Lower lobe of right lung (tissue), 2 donors: ENCODE results near the gene HMGB1. TPM values are rescaled to one million over a fixed set of nuclear protein-coding genes. Genes with fewer than 3 reads are reported as not detected.

ENCODE experiments used
- ATAC-seq, 2 donors: fragments of 200-7000 bp; cut with Tn5 transposase; one replicate each; pipeline ENCODE4 v1.9.1; 2020 to 2022; ENCODE audit warnings: mild to moderate bottlenecking in 2 of 2, moderate library complexity in 2 of 2
- DNase-seq: peaks from one replicate; pipeline ENCODE4 v3.0.0-alpha.2; 2020
- H3K27ac ChIP-seq: fragments of 200-600 bp; one replicate; pipeline ENCODE4 v1.8.0; 2022
- H3K27me3 ChIP-seq: fragments of 200-600 bp; one replicate; pipeline ENCODE4 v1.8.0; 2022; ENCODE audit warnings: low read depth
- H3K36me3 ChIP-seq: fragments of 200-600 bp; one replicate; pipeline ENCODE4 v1.8.0; 2022; ENCODE audit warnings: mild to moderate bottlenecking
- H3K4me1 ChIP-seq: fragments of 200-600 bp; one replicate; pipeline ENCODE4 v1.8.0; 2022
- H3K4me3 ChIP-seq: fragments of 200-600 bp; one replicate; pipeline ENCODE4 v1.8.0; 2022; ENCODE audit warnings: mild to moderate bottlenecking
- H3K9me3 ChIP-seq: fragments of 200-600 bp; one replicate; pipeline ENCODE4 v1.8.0; 2022
- CTCF ChIP-seq: fragments of 200-600 bp; IDR thresholded peaks from one replicate; pipeline ENCODE4 v1.8.0; 2022; ENCODE audit warnings: antibody characterized with exemption, mild to moderate bottlenecking
- intact Hi-C: fragments of 100-400 bp; cut with DNase I; formaldehyde crosslinking; loops from one replicate; pipeline ENCODE4 v1.11.0; 2022
- total RNA-seq: library from RNA; stranded (reverse); fragmentation: NEBNext Ultra II Directional; extraction: Animal tissue kit (Norgen Biotek cat#: 25700); gene quantifications from one replicate; pipeline ENCODE4 v1.2.1, GENCODE V29; 2021
- donor health status: DM: no; HTN: yes; CAD: no; lungs with severe emphysema.

Gene HMGB1
- total RNA-seq, 1 donor from 2014 or later = 221 TPM

- ATAC-seq (no peak), DNase-seq (no peak)
- Histone ChIP-seq H3K27ac (no peak overlapping the region), H3K9me3 (no peaks in the 10 kb centered on the region), H3K4me3 (no peak overlapping the region), H3K27me3 (no peaks in the 10 kb centered on the region), H3K36me3 (no peaks in the 10 kb centered on the region), H3K4me1 (peaks cover 14% of the 10 kb centered on the region)
- TF ChIP-seq CTCF = no peak
- intact Hi-C loops = no loop called here
Measured at GRCh38 chr13:30418075-30418716, 47.5 kb downstream of the HMGB1 start.

- Histone ChIP-seq H3K9me3 (no peaks in the 10 kb centered on the region), H3K27me3 (no peaks in the 10 kb centered on the region), H3K4me3 (no peak overlapping the region), H3K4me1 (peaks cover 7% of the 10 kb centered on the region), H3K27ac (no peak overlapping the region), H3K36me3 (no peaks in the 10 kb centered on the region)
- DNase-seq = no peak
- intact Hi-C loops = no loop called here
- ATAC-seq = no peak
- TF ChIP-seq CTCF = no peak
Measured at GRCh38 chr13:30416471-30416870, 49.3 kb downstream of the HMGB1 start.

- Histone ChIP-seq H3K9me3 (no peaks in the 10 kb centered on the region), H3K4me1 (peaks cover 2% of the 10 kb centered on the region), H3K27me3 (no peaks in the 10 kb centered on the region), H3K36me3 (no peaks in the 10 kb centered on the region), H3K4me3 (no peak overlapping the region), H3K27ac (no peak overlapping the region)
- DNase-seq (no peak), ATAC-seq (no peak)
- intact Hi-C loops = no loop called here
- TF ChIP-seq CTCF = no peak
Measured at GRCh38 chr13:30415430-30416030, 50.2 kb downstream of the HMGB1 start.

GRCh38 chr13:30413842-30414241 is 51.9 kb downstream of the HMGB1 start:
- Histone ChIP-seq H3K27ac (no peak overlapping the region), H3K9me3 (no peaks in the 10 kb centered on the region), H3K27me3 (no peaks in the 10 kb centered on the region), H3K4me3 (no peak overlapping the region), H3K36me3 (no peaks in the 10 kb centered on the region), H3K4me1 (peaks cover 12% of the 10 kb centered on the region)
- TF ChIP-seq CTCF = no peak
- DNase-seq (no peak), ATAC-seq (no peak)
- intact Hi-C loops = no loop called here

- no peaks in the 10 kb centered on the region for H3K36me3 ChIP-seq
- no peak for DNase-seq
- ATAC-seq = no peak
- intact Hi-C loops = no loop called here
- H3K4me1 ChIP-seq = peaks cover 19% of the 10 kb centered on the region
- no peak overlapping the region for H3K27ac ChIP-seq
- H3K27me3 ChIP-seq = no peaks in the 10 kb centered on the region
- no peaks in the 10 kb centered on the region for H3K9me3 ChIP-seq
- no peak for TF ChIP-seq CTCF
- H3K4me3 ChIP-seq = no peak overlapping the region
Measured at GRCh38 chr13:30412346-30412745, 53.4 kb downstream of the HMGB1 start.
